HepG2 (cell line): ENCODE measurements around the gene AOX1. TPM values are rescaled to one million over a fixed set of nuclear protein-coding genes. Genes with fewer than 3 reads are reported as not detected.

Experiments used
- ATAC-seq: fragments of 200-7000 bp; cut with Tn5 transposase; 3 replicates; pipeline ENCODE4 v1.9.1; 2020; ENCODE audit warnings: mild to moderate bottlenecking, moderate library complexity
- BruUV-seq: library from RNA; stranded (reverse); fragments of 400-500 nt; replicated peaks from 2 replicates; lab custom pipeline; 2021; lab: Mats Ljungman, UMichigan
- CTCF ChIA-PET: fragments of 300-600 bp; formaldehyde crosslinking; extraction: SDS; loops from one replicate; lab custom pipeline; 2021; ENCODE audit warnings: low total read pairs, inconsistent platforms, low intra/inter-chr PET ratio; lab: Yijun Ruan, JAX
- POLR2A ChIA-PET: fragments of 350-600 bp; sonication (Branson Sonifier 250); formaldehyde crosslinking; loops from one replicate; lab custom pipeline; 2020; ENCODE audit warnings: antibody characterized with exemption, inconsistent platforms; lab: Yijun Ruan, JAX
- DNase-seq: peaks from one replicate; pipeline ENCODE4 v3.0.0-alpha.2; 2015; ENCODE audit warnings: low spot score
- FAIRE-seq: peaks from 3 replicates; lab custom pipeline; 2011; peaks lifted over from hg19 to GRCh38; lab: Jason Lieb, UNC
- H2AFZ ChIP-seq: one replicate; pipeline ENCODE4 v1.6.1; 2011; ENCODE audit warnings: low read length, inconsistent platforms
- H3K27ac ChIP-seq: fragments of 300-600 bp; 3 replicates; pipeline ENCODE4 v1.8.0; 2011; ENCODE audit warnings: mixed run types, mild to moderate bottlenecking, mixed read lengths, low read length, inconsistent platforms; ENCODE audit not compliant: insufficient read depth; ENCODE audit errors: extremely low read length
- H3K27me3 ChIP-seq, 2 experiments: fragments of 200-600 bp in 1 of 2; 2 replicates in 1 of 2; 3 replicates in 1 of 2; pipeline versions ENCODE4 v1.6.0 to v1.8.0; 2011; ENCODE audit warnings: low read length in 2 of 2, mild to moderate bottlenecking in 2 of 2, moderate library complexity in 2 of 2, inconsistent platforms in 1 of 2; ENCODE audit not compliant: insufficient read depth in 2 of 2, control insufficient read depth in 1 of 2
- H3K36me3 ChIP-seq, 2 experiments: fragments of 200-600 bp in 1 of 2; replicated peaks in 1 of 2; 2 replicates in 1 of 2; 3 replicates in 1 of 2; pipeline versions ENCODE4 v1.5.1 to v1.8.0; 2011; ENCODE audit warnings: low read length in 2 of 2, inconsistent platforms in 1 of 2; ENCODE audit not compliant: insufficient read depth in 2 of 2, control insufficient read depth in 1 of 2
- H3K4me1 ChIP-seq: 2 replicates; pipeline ENCODE4 v1.5.1; 2012; ENCODE audit warnings: low read length, inconsistent platforms; ENCODE audit not compliant: insufficient read depth
- H3K4me2 ChIP-seq: 2 replicates; pipeline ENCODE4 v1.6.0; 2011; ENCODE audit warnings: low read depth, low read length, inconsistent platforms
- H3K4me3 ChIP-seq, 3 experiments: fragments of 200-600 bp in 1 of 3; sonication (generic), shearing (Covaris generic) in 1 of 3; replicated peaks in 1 of 3; 2 replicates each; pipeline ENCODE4 v1.5.1; 2011 to 2016; ENCODE audit warnings: low read length in 3 of 3, inconsistent platforms in 2 of 3, low read depth in 2 of 3, mild to moderate bottlenecking in 2 of 3, control low read depth in 1 of 3, mixed read lengths in 1 of 3; ENCODE audit not compliant: insufficient read depth in 1 of 3
- H3K79me2 ChIP-seq: one replicate; pipeline ENCODE4 v1.6.1; 2011; ENCODE audit warnings: low read length, inconsistent platforms; ENCODE audit not compliant: insufficient read depth
- H3K9ac ChIP-seq: 2 replicates; pipeline ENCODE4 v1.6.0; 2011; ENCODE audit warnings: mild to moderate bottlenecking, low read depth, low read length, inconsistent platforms; ENCODE audit not compliant: insufficient read depth
- H3K9me3 ChIP-seq: 2 replicates; pipeline ENCODE4 v1.5.1; 2012; ENCODE audit warnings: mild to moderate bottlenecking, low read length
- H4K20me1 ChIP-seq: 2 replicates; pipeline ENCODE4 v1.6.0; 2011; ENCODE audit warnings: inconsistent platforms, mild to moderate bottlenecking, low read length, moderate library complexity; ENCODE audit not compliant: insufficient read depth
- ARNT2 ChIP-seq: sonication (generic); formaldehyde crosslinking; IDR thresholded peaks from 2 replicates; pipeline ENCODE4 v1.8.0; 2022; ENCODE audit warnings: mild to moderate bottlenecking, low read depth, missing genetic modification reagents, moderate library complexity
- SKIL ChIP-seq: sonication (generic); formaldehyde crosslinking; IDR thresholded peaks from 2 replicates; pipeline ENCODE4 v1.8.0; 2022; ENCODE audit warnings: missing genetic modification reagents, mild to moderate bottlenecking, moderate library complexity, borderline replicate concordance
- TCF7L2 ChIP-seq: IDR thresholded peaks from 2 replicates; pipeline ENCODE4 v1.6.1; 2011; ENCODE audit warnings: mild to moderate bottlenecking, low read depth, low read length, moderate library complexity
- YEATS4 ChIP-seq: sonication (generic); formaldehyde crosslinking; IDR thresholded peaks from 2 replicates; pipeline ENCODE4 v1.4.0; 2020; ENCODE audit warnings: missing genetic modification reagents, borderline replicate concordance
- ZNF33A ChIP-seq: sonication (generic); formaldehyde crosslinking; IDR thresholded peaks from 2 replicates; pipeline ENCODE4 v1.5.1; 2020; ENCODE audit warnings: missing genetic modification reagents, mild to moderate bottlenecking, moderate library complexity, borderline replicate concordance
- ZNF574 ChIP-seq: sonication (generic); formaldehyde crosslinking; IDR thresholded peaks from 2 replicates; pipeline ENCODE4 v1.4.0; 2020; ENCODE audit warnings: missing genetic modification reagents
- ZNF724P ChIP-seq: sonication (generic); formaldehyde crosslinking; IDR thresholded peaks from 2 replicates; pipeline ENCODE4 v1.8.0; 2022; ENCODE audit warnings: missing genetic modification reagents, borderline replicate concordance
- ZNF746 ChIP-seq: sonication (generic); formaldehyde crosslinking; IDR thresholded peaks from 2 replicates; pipeline ENCODE4 v1.8.0; 2022; ENCODE audit warnings: mild to moderate bottlenecking, missing genetic modification reagents
- WGBS: methylation state at CpG from one replicate; pipeline ENCODE4 v1.1.6; 2017; ENCODE audit warnings: low lambda C conversion rate; 5-methylcytosine and 5-hydroxymethylcytosine counted together
- in situ Hi-C: cut with HindIII; loops from 2 replicates; pipeline ENCODE4 v1.10.0; 2017; ENCODE audit warnings: low pct_unique_long_range_greater_than_20kb; ENCODE audit not compliant: extremely low pct_ligation_motif_present
- intact Hi-C: fragments of 100-400 bp; cut with micrococcal nuclease; formaldehyde crosslinking; loops from one replicate; pipeline ENCODE4 v1.10.0; 2022; ENCODE audit not compliant: unreplicated experiment
- polyA plus RNA-seq, 8 experiments: library from polyadenylated mRNA; depleted of rRNA in 3 of 8; stranded (reverse) in 7 of 8; unstranded in 1 of 8; fragments of >200 nt; fragmentation: Illumina TruSeq in 4 of 8; extraction: Trizol in 4 of 8; gene quantifications; 2 replicates each; pipeline versions ENCODE4 v1.2.1 to v1.2.3, GENCODE V29; 2011 to 2016; ENCODE audit warnings: low read depth in 4 of 8, missing spikeins in 1 of 8, mixed read lengths in 1 of 8; ENCODE audit not compliant: insufficient read depth in 1 of 8
- total RNA-seq, 5 experiments: library from RNA; depleted of rRNA; stranded (reverse); fragments of >200 nt; fragmentation: Illumina TruSeq; extraction: Trizol; gene quantifications; 2 replicates each; pipeline ENCODE4 v1.2.3, GENCODE V29; 2016; ENCODE audit warnings: low read depth in 1 of 5
- TF ChIP-seq, protein P1 (sequence below): sonication (generic); formaldehyde crosslinking; IDR thresholded peaks from 2 replicates; pipeline ENCODE4 v1.4.0; 2020; ENCODE audit warnings: mild to moderate bottlenecking, missing genetic modification reagents, borderline replicate concordance
- TF ChIP-seq, protein P2 (sequence below): sonication (generic); formaldehyde crosslinking; IDR thresholded peaks from 2 replicates; pipeline ENCODE4 v1.9.0; 2021; ENCODE audit warnings: missing genetic modification reagents, mild to moderate bottlenecking, borderline replicate concordance

AOX1 gene
- total and polyA plus RNA-seq, 2 of the 13 experiments (the other 11 are each of a cell fraction or from before 2014, with no cell fraction given) = 9.2 to 18.0 TPM

DNA sequence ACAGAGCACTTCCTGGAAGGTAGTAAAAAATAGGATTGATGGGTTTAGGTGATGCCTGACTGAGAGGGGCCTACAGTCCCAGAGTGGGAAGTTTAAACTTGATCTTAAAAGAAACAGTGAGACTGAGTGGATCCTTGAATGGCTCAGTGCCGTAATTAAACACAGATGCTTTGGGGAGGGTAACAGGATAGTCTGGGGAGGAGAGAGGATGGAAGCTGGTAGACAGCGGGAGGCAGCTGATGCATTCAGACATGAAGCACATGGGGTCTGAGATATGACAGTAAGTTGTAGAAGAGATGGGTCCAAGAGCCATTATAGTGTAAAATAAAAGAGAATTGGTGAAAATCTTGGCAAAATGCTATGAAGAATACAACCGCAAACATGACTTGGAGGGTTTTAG is 54.4 kb downstream of the AOX1 start:
- no peak overlapping the region for H3K4me2 ChIP-seq
- WGBS = 97% methylated on average over 3 of the region's 3 CpGs
- intact Hi-C loops (no loop called here), in situ Hi-C loops (no loop called here)
- H3K79me2 ChIP-seq = no peaks in the 10 kb centered on the region
- H3K36me3 ChIP-seq = peaks cover 0 to 3% of the 10 kb centered on the region in 2 experiments; a peak in 2 of 5 replicates
- BruUV-seq = no TSS peak
- H3K4me1 ChIP-seq = no peaks in the 10 kb centered on the region
- FAIRE-seq = no peak
- no peak for DNase-seq
- no peak for ATAC-seq
- ChIA-PET POLR2A (no interaction called here), CTCF (no interaction called here)
- no peak overlapping the region for H2AFZ ChIP-seq
- no peaks in the 10 kb centered on the region for H3K9me3 ChIP-seq
- no peak overlapping the region for H3K4me3 ChIP-seq
- no peaks in the 10 kb centered on the region for H3K27me3 ChIP-seq
- H3K9ac ChIP-seq = no peak overlapping the region
- H4K20me1 ChIP-seq = no peaks in the 10 kb centered on the region
- H3K27ac ChIP-seq = no peak overlapping the region
- TF ChIP-seq YEATS4 (no peak), TCF7L2 (no peak), ZNF33A (CRISPR knock-in tag) (no peak), SKIL (CRISPR knock-in tag) (no peak), ARNT2 (CRISPR knock-in tag) (no peak), ZNF746 (CRISPR knock-in tag) (no peak), ZNF724P (CRISPR knock-in tag) (no peak), ZNF574 (no peak)
- TF ChIP-seq, protein P1, sequence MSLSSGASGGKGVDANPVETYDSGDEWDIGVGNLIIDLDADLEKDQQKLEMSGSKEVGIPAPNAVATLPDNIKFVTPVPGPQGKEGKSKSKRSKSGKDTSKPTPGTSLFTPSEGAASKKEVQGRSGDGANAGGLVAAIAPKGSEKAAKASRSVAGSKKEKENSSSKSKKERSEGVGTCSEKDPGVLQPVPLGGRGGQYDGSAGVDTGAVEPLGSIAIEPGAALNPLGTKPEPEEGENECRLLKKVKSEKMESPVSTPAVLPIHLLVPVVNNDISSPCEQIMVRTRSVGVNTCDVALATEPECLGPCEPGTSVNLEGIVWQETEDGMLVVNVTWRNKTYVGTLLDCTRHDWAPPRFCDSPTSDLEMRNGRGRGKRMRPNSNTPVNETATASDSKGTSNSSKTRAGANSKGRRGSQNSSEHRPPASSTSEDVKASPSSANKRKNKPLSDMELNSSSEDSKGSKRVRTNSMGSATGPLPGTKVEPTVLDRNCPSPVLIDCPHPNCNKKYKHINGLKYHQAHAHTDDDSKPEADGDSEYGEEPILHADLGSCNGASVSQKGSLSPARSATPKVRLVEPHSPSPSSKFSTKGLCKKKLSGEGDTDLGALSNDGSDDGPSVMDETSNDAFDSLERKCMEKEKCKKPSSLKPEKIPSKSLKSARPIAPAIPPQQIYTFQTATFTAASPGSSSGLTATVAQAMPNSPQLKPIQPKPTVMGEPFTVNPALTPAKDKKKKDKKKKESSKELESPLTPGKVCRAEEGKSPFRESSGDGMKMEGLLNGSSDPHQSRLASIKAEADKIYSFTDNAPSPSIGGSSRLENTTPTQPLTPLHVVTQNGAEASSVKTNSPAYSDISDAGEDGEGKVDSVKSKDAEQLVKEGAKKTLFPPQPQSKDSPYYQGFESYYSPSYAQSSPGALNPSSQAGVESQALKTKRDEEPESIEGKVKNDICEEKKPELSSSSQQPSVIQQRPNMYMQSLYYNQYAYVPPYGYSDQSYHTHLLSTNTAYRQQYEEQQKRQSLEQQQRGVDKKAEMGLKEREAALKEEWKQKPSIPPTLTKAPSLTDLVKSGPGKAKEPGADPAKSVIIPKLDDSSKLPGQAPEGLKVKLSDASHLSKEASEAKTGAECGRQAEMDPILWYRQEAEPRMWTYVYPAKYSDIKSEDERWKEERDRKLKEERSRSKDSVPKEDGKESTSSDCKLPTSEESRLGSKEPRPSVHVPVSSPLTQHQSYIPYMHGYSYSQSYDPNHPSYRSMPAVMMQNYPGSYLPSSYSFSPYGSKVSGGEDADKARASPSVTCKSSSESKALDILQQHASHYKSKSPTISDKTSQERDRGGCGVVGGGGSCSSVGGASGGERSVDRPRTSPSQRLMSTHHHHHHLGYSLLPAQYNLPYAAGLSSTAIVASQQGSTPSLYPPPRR (CRISPR knock-in tag) = no peak
- TF ChIP-seq, protein P2, sequence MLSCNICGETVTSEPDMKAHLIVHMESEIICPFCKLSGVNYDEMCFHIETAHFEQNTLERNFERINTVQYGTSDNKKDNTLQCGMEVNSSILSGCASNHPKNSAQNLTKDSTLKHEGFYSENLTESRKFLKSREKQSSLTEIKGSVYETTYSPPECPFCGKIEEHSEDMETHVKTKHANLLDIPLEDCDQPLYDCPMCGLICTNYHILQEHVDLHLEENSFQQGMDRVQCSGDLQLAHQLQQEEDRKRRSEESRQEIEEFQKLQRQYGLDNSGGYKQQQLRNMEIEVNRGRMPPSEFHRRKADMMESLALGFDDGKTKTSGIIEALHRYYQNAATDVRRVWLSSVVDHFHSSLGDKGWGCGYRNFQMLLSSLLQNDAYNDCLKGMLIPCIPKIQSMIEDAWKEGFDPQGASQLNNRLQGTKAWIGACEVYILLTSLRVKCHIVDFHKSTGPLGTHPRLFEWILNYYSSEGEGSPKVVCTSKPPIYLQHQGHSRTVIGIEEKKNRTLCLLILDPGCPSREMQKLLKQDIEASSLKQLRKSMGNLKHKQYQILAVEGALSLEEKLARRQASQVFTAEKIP (CRISPR knock-in tag) = no peak
